ENCODE measurements around the gene AIFM2. TPM values are rescaled to one million over a fixed set of nuclear protein-coding genes. Genes with fewer than 3 reads are reported as not detected.

Gene AIFM2
- polyA plus RNA-seq, 1 experiment: 9.1 TPM

DNA sequence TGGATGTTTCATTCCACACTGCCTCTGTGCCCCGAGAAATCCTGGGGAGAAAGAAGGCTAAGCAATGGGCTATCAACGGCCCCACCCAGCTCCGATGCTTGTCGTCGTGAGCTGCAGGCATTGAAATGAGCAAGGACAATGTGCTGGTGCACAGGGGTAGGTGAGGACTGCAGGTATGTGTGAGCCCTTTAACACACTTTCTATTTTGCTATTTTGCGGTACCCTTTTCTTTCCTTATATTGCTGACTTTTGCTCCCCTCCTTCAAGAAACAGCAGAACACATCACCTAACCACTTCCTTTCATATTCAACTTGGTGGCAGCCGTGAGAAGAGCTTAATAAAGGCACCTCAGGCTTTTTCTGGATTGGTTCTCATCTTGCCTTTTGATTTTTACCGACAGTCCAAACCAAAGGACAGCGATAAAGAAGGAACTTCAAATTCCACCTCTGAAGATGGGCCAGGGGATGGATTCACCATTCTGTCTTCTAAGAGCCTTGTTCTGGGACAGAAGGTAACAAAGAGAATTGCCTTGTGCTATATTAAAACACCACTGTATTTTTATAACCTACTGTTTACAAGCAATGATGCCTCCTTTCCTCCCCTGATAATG, 39.2 kb downstream of the AIFM2 start:
- H3K27me3 ChIP-seq (ENCODE audit: control insufficient read depth, insufficient read depth, low read length): no peaks in the 10 kb centered on the region
- no peak overlapping the region for H3K4me3 ChIP-seq (ENCODE audit: low read depth, low read length)
- H3K9me3 ChIP-seq (ENCODE audit: control insufficient read depth, insufficient read depth, low read length): no peaks in the 10 kb centered on the region
- no peak for DNase-seq (ENCODE audit: low read depth, low spot score)
- H3K27ac ChIP-seq (ENCODE audit: low read depth, low read length): no peak overlapping the region
- TF ChIP-seq, protein P1, sequence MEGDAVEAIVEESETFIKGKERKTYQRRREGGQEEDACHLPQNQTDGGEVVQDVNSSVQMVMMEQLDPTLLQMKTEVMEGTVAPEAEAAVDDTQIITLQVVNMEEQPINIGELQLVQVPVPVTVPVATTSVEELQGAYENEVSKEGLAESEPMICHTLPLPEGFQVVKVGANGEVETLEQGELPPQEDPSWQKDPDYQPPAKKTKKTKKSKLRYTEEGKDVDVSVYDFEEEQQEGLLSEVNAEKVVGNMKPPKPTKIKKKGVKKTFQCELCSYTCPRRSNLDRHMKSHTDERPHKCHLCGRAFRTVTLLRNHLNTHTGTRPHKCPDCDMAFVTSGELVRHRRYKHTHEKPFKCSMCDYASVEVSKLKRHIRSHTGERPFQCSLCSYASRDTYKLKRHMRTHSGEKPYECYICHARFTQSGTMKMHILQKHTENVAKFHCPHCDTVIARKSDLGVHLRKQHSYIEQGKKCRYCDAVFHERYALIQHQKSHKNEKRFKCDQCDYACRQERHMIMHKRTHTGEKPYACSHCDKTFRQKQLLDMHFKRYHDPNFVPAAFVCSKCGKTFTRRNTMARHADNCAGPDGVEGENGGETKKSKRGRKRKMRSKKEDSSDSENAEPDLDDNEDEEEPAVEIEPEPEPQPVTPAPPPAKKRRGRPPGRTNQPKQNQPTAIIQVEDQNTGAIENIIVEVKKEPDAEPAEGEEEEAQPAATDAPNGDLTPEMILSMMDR (IDR thresholded peaks at IDR 0.05; ENCODE audit: low read depth, low read length): no peak
- POLR2A ChIA-PET: no interaction called here
- CTCF ChIA-PET: interaction anchor here (0.6 to 6.9 kb wide), 2 partner anchors 22 to 24 kb away, joined by 3 to 55 read pairs; no protein-coding TSS in a partner anchor

DNA sequence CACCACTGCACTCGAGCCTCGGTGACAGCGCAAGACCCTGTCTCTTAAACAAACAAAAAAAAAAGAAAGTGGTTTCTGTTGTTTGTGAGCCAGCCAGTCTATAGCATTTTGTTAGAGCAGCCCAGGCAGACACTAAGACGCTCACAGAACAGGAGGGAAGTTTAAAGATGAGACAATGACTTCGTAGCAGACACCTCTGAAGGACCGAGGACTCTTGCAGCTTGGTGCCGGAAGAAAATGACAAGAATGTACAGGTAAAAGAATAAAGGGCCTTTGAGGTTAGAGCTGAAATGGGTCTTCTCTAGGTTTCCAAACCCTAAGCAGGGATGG, 40.3 kb downstream of the AIFM2 start:
- Histone ChIP-seq H3K9me3 (ENCODE audit: control insufficient read depth, insufficient read depth, low read length) (no peaks in the 10 kb centered on the region), H3K4me3 (ENCODE audit: low read depth, low read length) (no peak overlapping the region), H3K27me3 (ENCODE audit: control insufficient read depth, insufficient read depth, low read length) (no peaks in the 10 kb centered on the region), H3K27ac (ENCODE audit: low read depth, low read length) (no peak overlapping the region)
- TF ChIP-seq, protein P1 (IDR thresholded peaks at IDR 0.05; ENCODE audit: low read depth, low read length): no peak
- POLR2A ChIA-PET: no interaction called here
- CTCF ChIA-PET: interaction anchor here (6.9 kb wide), 1 partner anchor 23 kb away, joined by 55 read pairs; no protein-coding TSS in a partner anchor
- DNase-seq (ENCODE audit: low read depth, low spot score): no peak

DNA sequence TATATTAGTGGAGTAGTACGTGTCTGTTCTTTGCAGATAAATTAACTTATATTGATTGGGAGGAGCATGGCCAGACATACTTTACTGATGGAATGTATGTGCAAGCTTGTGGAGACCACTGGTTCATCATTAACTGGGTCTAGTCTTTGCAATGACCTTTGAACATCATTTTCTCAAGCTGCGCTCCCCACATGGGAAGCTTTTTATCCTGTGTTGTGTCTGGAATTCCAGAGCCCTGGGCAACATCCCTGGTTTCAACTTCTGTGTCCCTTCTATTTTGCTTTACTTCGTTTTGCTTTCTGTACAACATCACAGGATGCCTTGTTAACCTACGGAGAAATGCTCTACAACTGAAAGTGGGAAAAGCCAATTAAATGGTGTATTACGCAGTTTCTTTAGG, 41.7 kb downstream of the AIFM2 start:
- DNase-seq (ENCODE audit: low read depth, low spot score): no peak
- H3K4me3 ChIP-seq (ENCODE audit: low read depth, low read length): no peak overlapping the region
- TF ChIP-seq, protein P1 (IDR thresholded peaks at IDR 0.05; ENCODE audit: low read depth, low read length): no peak
- CTCF ChIA-PET: interaction anchor here (1.7 to 1.9 kb wide), 2 partner anchors 25 to 26 kb away, joined by 5 to 8 read pairs; no protein-coding TSS in a partner anchor
- no peaks in the 10 kb centered on the region for H3K27me3 ChIP-seq (ENCODE audit: control insufficient read depth, insufficient read depth, low read length)
- no peak overlapping the region for H3K27ac ChIP-seq (ENCODE audit: low read depth, low read length)
- H3K9me3 ChIP-seq (ENCODE audit: control insufficient read depth, insufficient read depth, low read length): no peaks in the 10 kb centered on the region
- POLR2A ChIA-PET: no interaction called here

DNA sequence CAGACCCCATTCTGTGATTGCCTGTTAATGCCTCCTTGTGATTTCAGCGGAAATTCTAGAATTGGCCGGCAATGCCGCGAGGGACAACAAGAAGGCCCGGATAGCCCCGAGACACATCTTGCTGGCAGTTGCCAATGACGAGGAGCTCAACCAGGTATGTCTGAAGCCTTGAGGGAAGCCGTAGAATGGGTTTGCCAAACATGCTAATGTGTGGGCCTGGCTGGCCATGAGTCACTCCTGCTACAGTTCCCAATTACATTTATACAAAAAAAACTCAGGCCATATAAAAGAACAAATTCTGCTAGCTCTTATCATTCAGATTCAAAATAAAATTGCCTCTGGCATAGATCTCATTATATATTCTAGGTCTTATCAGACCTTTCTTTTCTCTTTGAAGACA, 42.6 kb downstream of the AIFM2 start:
- H3K27me3 ChIP-seq (ENCODE audit: control insufficient read depth, insufficient read depth, low read length): no peaks in the 10 kb centered on the region
- ChIA-PET CTCF (interaction anchor here (1.7 to 1.9 kb wide), 2 partner anchors 26 to 27 kb away, joined by 5 to 8 read pairs; no protein-coding TSS in a partner anchor), POLR2A (no interaction called here)
- DNase-seq (ENCODE audit: low read depth, low spot score): no peak
- H3K4me3 ChIP-seq (ENCODE audit: low read depth, low read length): no peak overlapping the region
- H3K27ac ChIP-seq (ENCODE audit: low read depth, low read length): no peak overlapping the region
- H3K9me3 ChIP-seq (ENCODE audit: control insufficient read depth, insufficient read depth, low read length): no peaks in the 10 kb centered on the region
- TF ChIP-seq, protein P1 (IDR thresholded peaks at IDR 0.05; ENCODE audit: low read depth, low read length): no peak

DNA sequence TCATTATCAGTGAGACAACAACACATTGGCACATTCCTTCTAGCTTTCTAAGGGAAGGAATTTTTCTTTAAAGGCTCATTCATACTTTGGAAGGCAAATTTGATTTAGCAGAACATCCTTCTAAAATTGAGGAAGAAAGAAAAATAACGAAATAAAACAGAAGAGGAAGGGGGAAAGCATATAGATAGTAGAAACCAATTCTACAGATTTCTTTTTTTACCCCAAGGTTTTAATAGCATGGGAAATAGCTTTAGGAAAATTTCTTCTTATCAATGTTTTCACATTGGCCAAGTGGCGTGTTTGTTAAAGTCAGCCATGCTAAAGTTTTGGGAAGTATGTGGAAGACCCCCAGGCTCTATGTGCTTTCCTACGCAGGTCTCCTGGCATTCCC, 44.3 kb downstream of the AIFM2 start:
- TF ChIP-seq, protein P1 (IDR thresholded peaks at IDR 0.05; ENCODE audit: low read depth, low read length): no peak
- no peaks in the 10 kb centered on the region for H3K27me3 ChIP-seq (ENCODE audit: control insufficient read depth, insufficient read depth, low read length)
- no peak overlapping the region for H3K4me3 ChIP-seq (ENCODE audit: low read depth, low read length)
- no peak for DNase-seq (ENCODE audit: low read depth, low spot score)
- ChIA-PET CTCF (interaction anchor here (1.2 kb wide), 1 partner anchor 28 kb away, joined by 3 read pairs; no protein-coding TSS in a partner anchor), POLR2A (no interaction called here)
- H3K27ac ChIP-seq (ENCODE audit: low read depth, low read length): no peak overlapping the region
- no peaks in the 10 kb centered on the region for H3K9me3 ChIP-seq (ENCODE audit: control insufficient read depth, insufficient read depth, low read length)
